ENCODE results near the gene CFAP43. TPM values are rescaled to one million over a fixed set of nuclear protein-coding genes. Genes with fewer than 3 reads are reported as not detected.
A peak's percentile ranks its signal among the peaks of the same experiment; 100 is the strongest.
"Not testable (repeated sequence)": the region's sequence is repeated elsewhere in the genome, so short reads cannot be mapped to it uniquely, and the experiment has no call there.

Gene CFAP43
- total RNA-seq, 1 donor from 2014 or later, result 0.50 TPM

GRCh38 chr10:104230490-104230889, 1.7 kb downstream of the CFAP43 start:
- no peak for DNase-seq (ENCODE audit: low spot score)

GRCh38 chr10:104223304-104223703, 8.9 kb downstream of the CFAP43 start:
- no peak for ATAC-seq
- no peak for DNase-seq (ENCODE audit: low spot score)

More at GRCh38 chr10:104230490-104230889, 1.7 kb downstream of the CFAP43 start:
- no peak for ATAC-seq

GRCh38 chr10:104220522-104220921, 11.6 kb downstream of the CFAP43 start:
- ATAC-seq (peak; percentile 71), DNase-seq (ENCODE audit: low spot score) (no peak)

- DNase-seq (ENCODE audit: low spot score) (no peak), ATAC-seq (no peak)
Observed at GRCh38 chr10:104218751-104219150, 13.4 kb downstream of the CFAP43 start.

GRCh38 chr10:104216631-104217030, 15.5 kb downstream of the CFAP43 start:
- ATAC-seq (no peak), DNase-seq (ENCODE audit: low spot score) (no peak)

- DNase-seq (ENCODE audit: low spot score) (no peak), ATAC-seq (peak; percentile 81)
Observed at GRCh38 chr10:104209575-104210198, 22.5 kb downstream of the CFAP43 start.

- ATAC-seq (no peak), DNase-seq (ENCODE audit: low spot score) (no peak)
Observed at GRCh38 chr10:104208730-104209129, 23.4 kb downstream of the CFAP43 start.

GRCh38 chr10:104202231-104202630, 29.9 kb downstream of the CFAP43 start:
- no peak for DNase-seq (ENCODE audit: low spot score)
- ATAC-seq, result no peak

- DNase-seq (ENCODE audit: low spot score), result no peak
- no peak for ATAC-seq
Observed at GRCh38 chr10:104201636-104202035, 30.5 kb downstream of the CFAP43 start.

GRCh38 chr10:104199567-104199966, 32.6 kb downstream of the CFAP43 start:
- DNase-seq (ENCODE audit: low spot score), result no peak
- ATAC-seq, result no peak

- no peak for ATAC-seq
Observed at GRCh38 chr10:104197364-104197763, 34.8 kb downstream of the CFAP43 start.

GRCh38 chr10:104195706-104196105, 36.5 kb downstream of the CFAP43 start:
- no peak for ATAC-seq
- DNase-seq (ENCODE audit: low spot score), result no peak

More at GRCh38 chr10:104197364-104197763, 34.8 kb downstream of the CFAP43 start:
- DNase-seq (ENCODE audit: low spot score), result no peak

GRCh38 chr10:104193787-104194186, 38.4 kb downstream of the CFAP43 start:
- ATAC-seq (no peak), DNase-seq (ENCODE audit: low spot score) (no peak)

GRCh38 chr10:104190695-104191094, 41.5 kb downstream of the CFAP43 start:
- ATAC-seq (no peak), DNase-seq (ENCODE audit: low spot score) (no peak)

- ATAC-seq (no peak), DNase-seq (ENCODE audit: low spot score) (no peak)
Observed at GRCh38 chr10:104183682-104184081, 48.5 kb downstream of the CFAP43 start.

GRCh38 chr10:104174136-104174535, 58.0 kb downstream of the CFAP43 start:
- DNase-seq (ENCODE audit: low spot score); ATAC-seq: not testable (repeated sequence)

- ATAC-seq (no peak), DNase-seq (ENCODE audit: low spot score) (no peak)
Observed at GRCh38 chr10:104170610-104171254, 61.4 kb downstream of the CFAP43 start.

- no peak for ATAC-seq
- DNase-seq (ENCODE audit: low spot score), result no peak
Observed at GRCh38 chr10:104155591-104155990, 76.6 kb downstream of the CFAP43 start.

GRCh38 chr10:104151737-104152136, 80.4 kb downstream of the CFAP43 start:
- ATAC-seq (no peak), DNase-seq (ENCODE audit: low spot score) (no peak)

GRCh38 chr10:104150139-104150538, 82.0 kb downstream of the CFAP43 start:
- DNase-seq (ENCODE audit: low spot score), result no peak
- ATAC-seq, result no peak

GRCh38 chr10:104146882-104147281, 85.3 kb downstream of the CFAP43 start:
- DNase-seq (ENCODE audit: low spot score) (no peak), ATAC-seq (no peak)

- DNase-seq (ENCODE audit: low spot score) (no peak), ATAC-seq (no peak)
Observed at GRCh38 chr10:104144931-104145330, 87.2 kb downstream of the CFAP43 start.

GRCh38 chr10:104143829-104144228, 88.3 kb downstream of the CFAP43 start:
- ATAC-seq (no peak), DNase-seq (ENCODE audit: low spot score) (no peak)
